GM23338 (cell line): Measurements from ENCODE around the gene FAM181B.

ENCODE experiments used
- CREB1 ChIP-seq: fragments of 250-450 bp; sonication (Bioruptor Pico); IDR thresholded peaks from 2 replicates; pipeline ENCODE4 v1.5.0; 2020; ENCODE audit warnings: low read depth, mild to moderate bottlenecking, moderate library complexity
- EZH2 ChIP-seq: fragments of 200-600 bp; sonication (generic); IDR thresholded peaks from one replicate; pipeline ENCODE4 v1.8.0; 2017; ENCODE audit warnings: antibody characterized with exemption, mild to moderate bottlenecking, low read depth; ENCODE audit not compliant: unreplicated experiment
- EZH2phosphoT487 ChIP-seq: fragments of 200-600 bp; sonication (generic); IDR thresholded peaks from one replicate; pipeline ENCODE4 v1.8.1; 2018; ENCODE audit warnings: antibody characterized with exemption; ENCODE audit not compliant: unreplicated experiment
- JUNB ChIP-seq: IDR thresholded peaks from one replicate; pipeline ENCODE4 v1.6.1; 2016; ENCODE audit warnings: antibody characterized with exemption; ENCODE audit not compliant: unreplicated experiment
- POLR2AphosphoS5 ChIP-seq: IDR thresholded peaks from 2 replicates; pipeline ENCODE4 v1.6.1; 2016; ENCODE audit warnings: antibody characterized with exemption, low read depth
- TF ChIP-seq, protein P1 (sequence below), 2 experiments: fragments of 200-600 bp in 1 of 2; sonication (generic) in 1 of 2; conservative IDR thresholded peaks; 2 replicates each; pipeline versions ENCODE4 v1.5.1 to v1.6.1; 2016 to 2017; ENCODE audit warnings: antibody characterized with exemption in 2 of 2, low read depth in 2 of 2, mild to moderate bottlenecking in 2 of 2, moderate library complexity in 1 of 2
- TF ChIP-seq, protein P2 (sequence below): IDR thresholded peaks from one replicate; pipeline ENCODE4 v1.6.1; 2018; ENCODE audit warnings: antibody characterized with exemption; ENCODE audit not compliant: unreplicated experiment

DNA sequence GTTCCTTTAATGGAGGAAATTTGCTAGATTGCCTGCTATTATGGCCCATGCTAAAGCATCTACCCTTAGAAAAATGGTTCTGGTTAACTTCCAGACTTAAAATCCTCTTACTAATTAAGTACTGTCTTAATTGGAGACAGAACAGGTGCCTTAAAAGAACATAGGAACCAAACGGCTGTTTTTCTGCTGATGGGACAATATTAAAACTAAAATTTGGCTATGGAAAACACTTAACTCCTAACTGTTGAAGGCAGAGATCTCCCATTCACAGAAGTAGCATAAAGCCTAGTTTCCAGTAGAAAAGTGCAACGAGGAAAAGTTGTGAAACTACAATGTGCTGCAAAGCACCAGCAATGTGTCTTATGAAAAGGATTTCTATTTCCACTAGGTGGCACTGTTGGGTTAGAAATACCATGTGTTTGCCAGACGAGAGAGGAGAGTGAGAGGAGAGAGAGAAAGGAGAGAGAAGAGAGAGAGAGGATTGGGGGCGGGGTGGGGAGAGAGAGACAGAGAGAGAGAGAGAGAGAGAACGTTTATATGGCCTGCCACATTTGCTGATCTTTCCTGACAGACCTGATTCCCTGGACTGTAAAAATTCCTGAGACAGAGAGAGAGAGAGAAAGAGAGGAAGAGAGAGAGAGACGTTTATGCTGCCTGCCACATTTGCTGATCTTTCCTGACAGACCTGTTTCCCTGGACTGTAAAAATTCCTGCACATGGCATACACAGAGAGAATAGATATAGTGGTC lies 51.5 kb downstream of the FAM181B start:
- TF ChIP-seq, protein P1, sequence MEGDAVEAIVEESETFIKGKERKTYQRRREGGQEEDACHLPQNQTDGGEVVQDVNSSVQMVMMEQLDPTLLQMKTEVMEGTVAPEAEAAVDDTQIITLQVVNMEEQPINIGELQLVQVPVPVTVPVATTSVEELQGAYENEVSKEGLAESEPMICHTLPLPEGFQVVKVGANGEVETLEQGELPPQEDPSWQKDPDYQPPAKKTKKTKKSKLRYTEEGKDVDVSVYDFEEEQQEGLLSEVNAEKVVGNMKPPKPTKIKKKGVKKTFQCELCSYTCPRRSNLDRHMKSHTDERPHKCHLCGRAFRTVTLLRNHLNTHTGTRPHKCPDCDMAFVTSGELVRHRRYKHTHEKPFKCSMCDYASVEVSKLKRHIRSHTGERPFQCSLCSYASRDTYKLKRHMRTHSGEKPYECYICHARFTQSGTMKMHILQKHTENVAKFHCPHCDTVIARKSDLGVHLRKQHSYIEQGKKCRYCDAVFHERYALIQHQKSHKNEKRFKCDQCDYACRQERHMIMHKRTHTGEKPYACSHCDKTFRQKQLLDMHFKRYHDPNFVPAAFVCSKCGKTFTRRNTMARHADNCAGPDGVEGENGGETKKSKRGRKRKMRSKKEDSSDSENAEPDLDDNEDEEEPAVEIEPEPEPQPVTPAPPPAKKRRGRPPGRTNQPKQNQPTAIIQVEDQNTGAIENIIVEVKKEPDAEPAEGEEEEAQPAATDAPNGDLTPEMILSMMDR (conservative IDR thresholded peaks at IDR 0.05; ENCODE audit: low read depth in 2 of 2) = peak; percentile 76 to 83
- TF ChIP-seq, protein P2, sequence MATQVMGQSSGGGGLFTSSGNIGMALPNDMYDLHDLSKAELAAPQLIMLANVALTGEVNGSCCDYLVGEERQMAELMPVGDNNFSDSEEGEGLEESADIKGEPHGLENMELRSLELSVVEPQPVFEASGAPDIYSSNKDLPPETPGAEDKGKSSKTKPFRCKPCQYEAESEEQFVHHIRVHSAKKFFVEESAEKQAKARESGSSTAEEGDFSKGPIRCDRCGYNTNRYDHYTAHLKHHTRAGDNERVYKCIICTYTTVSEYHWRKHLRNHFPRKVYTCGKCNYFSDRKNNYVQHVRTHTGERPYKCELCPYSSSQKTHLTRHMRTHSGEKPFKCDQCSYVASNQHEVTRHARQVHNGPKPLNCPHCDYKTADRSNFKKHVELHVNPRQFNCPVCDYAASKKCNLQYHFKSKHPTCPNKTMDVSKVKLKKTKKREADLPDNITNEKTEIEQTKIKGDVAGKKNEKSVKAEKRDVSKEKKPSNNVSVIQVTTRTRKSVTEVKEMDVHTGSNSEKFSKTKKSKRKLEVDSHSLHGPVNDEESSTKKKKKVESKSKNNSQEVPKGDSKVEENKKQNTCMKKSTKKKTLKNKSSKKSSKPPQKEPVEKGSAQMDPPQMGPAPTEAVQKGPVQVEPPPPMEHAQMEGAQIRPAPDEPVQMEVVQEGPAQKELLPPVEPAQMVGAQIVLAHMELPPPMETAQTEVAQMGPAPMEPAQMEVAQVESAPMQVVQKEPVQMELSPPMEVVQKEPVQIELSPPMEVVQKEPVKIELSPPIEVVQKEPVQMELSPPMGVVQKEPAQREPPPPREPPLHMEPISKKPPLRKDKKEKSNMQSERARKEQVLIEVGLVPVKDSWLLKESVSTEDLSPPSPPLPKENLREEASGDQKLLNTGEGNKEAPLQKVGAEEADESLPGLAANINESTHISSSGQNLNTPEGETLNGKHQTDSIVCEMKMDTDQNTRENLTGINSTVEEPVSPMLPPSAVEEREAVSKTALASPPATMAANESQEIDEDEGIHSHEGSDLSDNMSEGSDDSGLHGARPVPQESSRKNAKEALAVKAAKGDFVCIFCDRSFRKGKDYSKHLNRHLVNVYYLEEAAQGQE = no peak
- TF ChIP-seq POLR2AphosphoS5 = no peak
- TF ChIP-seq EZH2phosphoT487 = no peak
- no peak for TF ChIP-seq EZH2
- TF ChIP-seq CREB1 (CRISPR knock-in tag) = no peak
- TF ChIP-seq JUNB = no peak
